A549 (cell line): ENCODE data around the gene ADAMTSL3. TPM values are rescaled to one million over a fixed set of nuclear protein-coding genes. Genes with fewer than 3 reads are reported as not detected.

Experiments used
- ATAC-seq, 2 experiments: fragments of 200-7000 bp in 1 of 2; fragments of >200 bp in 1 of 2; cut with Nextera tagmentation in 1 of 2; cut with Tn5 transposase in 1 of 2; 3 replicates each; pipeline versions ENCODE4 v1.8.0 to v1.9.1; 2018 to 2020; ENCODE audit warnings: mild to moderate bottlenecking in 1 of 2, moderate library complexity in 1 of 2
- CTCF ChIA-PET: fragments of 300-600 bp; sonication (Branson Sonifier 250); formaldehyde crosslinking; extraction: SDS; loops from one replicate; lab custom pipeline; 2021; ENCODE audit warnings: antibody characterized with exemption, inconsistent platforms; lab: Yijun Ruan, JAX
- POLR2A ChIA-PET: fragments of 350-600 bp; formaldehyde crosslinking; extraction: SDS; loops from one replicate; lab custom pipeline; 2021; ENCODE audit warnings: antibody characterized with exemption, inconsistent platforms; lab: Yijun Ruan, JAX
- DNase-seq, 2 experiments: peaks; one replicate each; pipeline versions ENCODE4 v3.0.0 to v3.0.0-alpha.2; 2011 to 2016; ENCODE audit warnings: low read depth in 1 of 2, low spot score in 1 of 2
- FAIRE-seq: peaks from 2 replicates; lab custom pipeline; 2011; peaks lifted over from hg19 to GRCh38; lab: Jason Lieb, UNC
- H3K27ac ChIP-seq, 2 experiments: fragments of >200 bp; sonication (Bioruptor Twin); formaldehyde crosslinking; 3 replicates each; pipeline ENCODE4 v1.5.1; 2016 to 2017
- H3K4me1 ChIP-seq: fragments of >200 bp; sonication (Bioruptor Twin); formaldehyde crosslinking; 3 replicates; pipeline ENCODE4 v1.6.1; 2016
- H3K4me2 ChIP-seq: fragments of >200 bp; sonication (Bioruptor Twin); formaldehyde crosslinking; 3 replicates; pipeline ENCODE4 v1.6.1; 2016
- H3K4me3 ChIP-seq: fragments of >200 bp; sonication (Bioruptor Twin); formaldehyde crosslinking; 3 replicates; pipeline ENCODE4 v1.5.1; 2016
- H3K9me3 ChIP-seq: fragments of >200 bp; sonication (Bioruptor Twin); formaldehyde crosslinking; 3 replicates; pipeline ENCODE4 v1.6.1; 2016
- BHLHE40 ChIP-seq: IDR thresholded peaks from 2 replicates; pipeline ENCODE4 v1.6.1; 2012; ENCODE audit warnings: low read depth, low read length, inconsistent platforms
- CHD2 ChIP-seq: fragments of 150-350 bp; IDR thresholded peaks from 2 replicates; pipeline ENCODE4 v1.6.1; 2014; ENCODE audit warnings: low read length; ENCODE audit not compliant: partially characterized antibody
- ELK1 ChIP-seq: fragments of 150-350 bp; IDR thresholded peaks from 2 replicates; pipeline ENCODE4 v1.6.1; 2014; ENCODE audit warnings: low read depth, mild to moderate bottlenecking, low read length
- ESRRA ChIP-seq: fragments of 150-350 bp; IDR thresholded peaks from 2 replicates; pipeline ENCODE4 v1.6.1; 2014; ENCODE audit warnings: mild to moderate bottlenecking, low read length, borderline replicate concordance
- FOSL2 ChIP-seq, 2 experiments: fragments of 450-650 bp in 1 of 2; fragments of >200 bp in 1 of 2; sonication (Bioruptor Twin) in 1 of 2; formaldehyde crosslinking; IDR thresholded peaks; 2 replicates each; pipeline versions ENCODE4 v1.5.0 to v1.6.1; 2016 to 2020; ENCODE audit warnings: mild to moderate bottlenecking in 1 of 2, moderate library complexity in 1 of 2
- GATA3 ChIP-seq: IDR thresholded peaks from 2 replicates; pipeline ENCODE4 v1.6.1; 2012; ENCODE audit warnings: borderline replicate concordance
- HMGXB4 ChIP-seq: fragments of 250-450 bp; sonication (Bioruptor Pico); IDR thresholded peaks from 2 replicates; pipeline ENCODE4 v1.5.0; 2021; ENCODE audit warnings: mild to moderate bottlenecking, moderate library complexity, borderline replicate concordance
- HOXA7 ChIP-seq: fragments of 250-450 bp; sonication (Bioruptor Pico); IDR thresholded peaks from 2 replicates; pipeline ENCODE4 v1.5.0; 2020; ENCODE audit warnings: mild to moderate bottlenecking, moderate library complexity
- HOXB13 ChIP-seq: fragments of 250-450 bp; sonication (Bioruptor Pico); IDR thresholded peaks from 2 replicates; pipeline ENCODE4 v1.5.0; 2020; ENCODE audit warnings: low read depth, mild to moderate bottlenecking, moderate library complexity
- KDM1A ChIP-seq: fragments of 200-600 bp; sonication (generic); IDR thresholded peaks from 2 replicates; pipeline ENCODE4 v1.6.1; 2016; ENCODE audit warnings: low read depth, mild to moderate bottlenecking
- KDM5A ChIP-seq: fragments of 200-600 bp; sonication (generic); IDR thresholded peaks from 2 replicates; pipeline ENCODE4 v1.6.1; 2016; ENCODE audit warnings: antibody characterized with exemption, mild to moderate bottlenecking
- MYC ChIP-seq: IDR thresholded peaks from 2 replicates; pipeline ENCODE4 v1.6.1; 2012; ENCODE audit warnings: mild to moderate bottlenecking, inconsistent platforms, low read length, improper control_type of control experiment, borderline replicate concordance
- NPAS2 ChIP-seq: fragments of 250-450 bp; sonication (Bioruptor Pico); IDR thresholded peaks from 2 replicates; pipeline ENCODE4 v1.8.0; 2022; ENCODE audit warnings: mild to moderate bottlenecking, moderate library complexity, borderline replicate concordance
- PHF8 ChIP-seq: fragments of 200-600 bp; sonication (generic); IDR thresholded peaks from 2 replicates; pipeline ENCODE4 v1.6.1; 2016; ENCODE audit warnings: low read depth, mild to moderate bottlenecking, antibody characterized with exemption, moderate library complexity, borderline replicate concordance
- POLR2A ChIP-seq: IDR thresholded peaks from 2 replicates; pipeline ENCODE4 v1.6.1; 2012; ENCODE audit warnings: mild to moderate bottlenecking, low read length
- POLR2AphosphoS2 ChIP-seq: conservative IDR thresholded peaks from 2 replicates; pipeline ENCODE4 v1.6.1; 2012; ENCODE audit warnings: low read length, improper control_type of control experiment, inconsistent platforms
- RCOR1 ChIP-seq: fragments of 150-350 bp; IDR thresholded peaks from 2 replicates; pipeline ENCODE4 v1.6.1; 2014; ENCODE audit warnings: antibody characterized with exemption, low read length, low read depth
- RFX5 ChIP-seq: fragments of 450-650 bp; IDR thresholded peaks from 2 replicates; pipeline ENCODE4 v1.7.1; 2014; ENCODE audit warnings: antibody characterized with exemption, mild to moderate bottlenecking, moderate library complexity
- WGBS: methylation state at CpG from one replicate; pipeline ENCODE4 v1.1.6; 2017; ENCODE audit errors: missing lambda C conversion rate; 5-methylcytosine and 5-hydroxymethylcytosine counted together
- polyA plus RNA-seq, 4 experiments: library from polyadenylated mRNA; depleted of rRNA in 3 of 4; stranded (reverse); fragments of >200 nt; fragmentation: RNase III in 1 of 4; extraction: RNeasy Plus Mini Kit Qiagen cat#74134 plus additional on column Dnase treatment in 1 of 4; gene quantifications; 2 replicates in 3 of 4; 3 replicates in 1 of 4; pipeline ENCODE4 v1.2.3, GENCODE V29; 2011 to 2017
- TF ChIP-seq, protein P1 (sequence below): fragments of >200 bp; sonication (Bioruptor Twin); formaldehyde crosslinking; IDR thresholded peaks from 3 replicates; pipeline ENCODE4 v1.6.1; 2016

Gene ADAMTSL3
- polyA plus RNA-seq, 2 of the 4 experiments (the other 2 are of a cell fraction) = 0.22 to 0.25 TPM

GRCh38 chr15:83716605-83717004 is 62.7 kb downstream of the ADAMTSL3 start:
- ChIA-PET CTCF (interaction anchor here (0.9 to 1.2 kb wide), 2 partner anchors 17 to 59 kb away, joined by 3 read pairs; no protein-coding TSS in a partner anchor), POLR2A (no interaction called here)
- Histone ChIP-seq H3K4me1 (no peaks in the 10 kb centered on the region), H3K27ac (no peak overlapping the region), H3K4me2 (no peak overlapping the region), H3K4me3 (no peak overlapping the region), H3K9me3 (no peaks in the 10 kb centered on the region)
- DNase-seq (no peak), ATAC-seq (no peak), FAIRE-seq (no peak)
- TF ChIP-seq PHF8 (no peak), RFX5 (no peak), POLR2AphosphoS2 (no peak), ELK1 (no peak), BHLHE40 (no peak), HMGXB4 (CRISPR knock-in tag) (no peak), HOXB13 (CRISPR knock-in tag) (no peak), NPAS2 (CRISPR knock-in tag) (no peak), KDM5A (no peak), KDM1A (no peak), HOXA7 (CRISPR knock-in tag) (no peak)
- 28% methylated on average over 3 of the region's 3 CpGs for WGBS

GRCh38 chr15:83717010-83717409 is 63.1 kb downstream of the ADAMTSL3 start:
- H3K27ac ChIP-seq = no peak overlapping the region
- no peaks in the 10 kb centered on the region for H3K4me1 ChIP-seq
- CTCF ChIA-PET = interaction anchor here (0.9 to 1.2 kb wide), 2 partner anchors 16 to 59 kb away, joined by 3 read pairs; no protein-coding TSS in a partner anchor
- no peak overlapping the region for H3K4me2 ChIP-seq
- TF ChIP-seq POLR2A (no peak), CHD2 (no peak)
- FAIRE-seq (no peak), DNase-seq (no peak), ATAC-seq (no peak)
- H3K4me3 ChIP-seq = no peak overlapping the region
- H3K9me3 ChIP-seq = no peaks in the 10 kb centered on the region
- POLR2A ChIA-PET = no interaction called here

DNA sequence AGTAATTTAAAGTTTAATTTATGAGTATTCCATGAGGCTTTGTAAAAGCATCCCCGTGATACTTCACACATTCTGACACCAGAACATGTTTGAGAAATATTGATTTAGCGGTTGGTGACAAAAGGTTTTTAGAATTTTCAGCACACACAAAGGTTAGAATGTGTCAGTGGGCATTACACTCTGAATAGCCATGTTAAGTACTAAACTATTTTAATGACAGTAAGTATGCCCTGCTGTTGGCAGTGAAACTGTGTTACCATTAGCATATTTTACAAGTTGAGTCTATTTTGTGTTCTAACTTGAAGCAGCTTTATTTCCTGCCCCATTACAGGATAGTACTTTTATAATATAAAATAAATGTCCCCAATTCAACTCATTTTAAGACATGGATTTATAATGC is 66.5 kb downstream of the ADAMTSL3 start:
- no peak overlapping the region for H3K27ac ChIP-seq
- no peak for ATAC-seq
- TF ChIP-seq FOSL2 (IDR thresholded peaks at IDR 0.05) (no peak), FOSL2 (CRISPR knock-in tag; IDR thresholded peaks at IDR 0.05) (no peak), HMGXB4 (CRISPR knock-in tag) (no peak), GATA3 (no peak), PHF8 (no peak), RCOR1 (no peak), POLR2AphosphoS2 (no peak), NPAS2 (CRISPR knock-in tag) (no peak), ESRRA (no peak), POLR2A (no peak), MYC (no peak)
- TF ChIP-seq, protein P1, sequence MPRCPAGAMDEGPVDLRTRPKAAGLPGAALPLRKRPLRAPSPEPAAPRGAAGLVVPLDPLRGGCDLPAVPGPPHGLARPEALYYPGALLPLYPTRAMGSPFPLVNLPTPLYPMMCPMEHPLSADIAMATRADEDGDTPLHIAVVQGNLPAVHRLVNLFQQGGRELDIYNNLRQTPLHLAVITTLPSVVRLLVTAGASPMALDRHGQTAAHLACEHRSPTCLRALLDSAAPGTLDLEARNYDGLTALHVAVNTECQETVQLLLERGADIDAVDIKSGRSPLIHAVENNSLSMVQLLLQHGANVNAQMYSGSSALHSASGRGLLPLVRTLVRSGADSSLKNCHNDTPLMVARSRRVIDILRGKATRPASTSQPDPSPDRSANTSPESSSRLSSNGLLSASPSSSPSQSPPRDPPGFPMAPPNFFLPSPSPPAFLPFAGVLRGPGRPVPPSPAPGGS = no peak
- H3K4me1 ChIP-seq = no peaks in the 10 kb centered on the region
- FAIRE-seq = no peak
- H3K4me3 ChIP-seq = no peak overlapping the region
- 24% methylated on average over 2 of the region's 2 CpGs for WGBS
- ChIA-PET CTCF (no interaction called here), POLR2A (no interaction called here)
- H3K4me2 ChIP-seq = no peak overlapping the region
- no peaks in the 10 kb centered on the region for H3K9me3 ChIP-seq
- DNase-seq = no peak
